ENCODE measurements around the gene CST4. TPM values are rescaled to one million over a fixed set of nuclear protein-coding genes. Genes with fewer than 3 reads are reported as not detected.

Gene CST4
- total RNA-seq, 1 donor from 2014 or later: not detected

- Histone ChIP-seq H4K20me1 (ENCODE audit: low read depth) (peaks cover 11% of the 10 kb centered on the region), H3K36me3 (no peaks in the 10 kb centered on the region), H3K4me2 (no peak overlapping the region), H3K4me1 (peaks cover 6% of the 10 kb centered on the region), H3F3A (ENCODE audit: low read depth) (peaks cover 5% of the 10 kb centered on the region), H2AFZ (replicated peaks) (no peak overlapping the region), H3K9ac (no peak overlapping the region), H3K4me3 (no peak overlapping the region), H3K27ac (no peak overlapping the region), H3K9me3 (ENCODE audit: low read depth) (no peaks in the 10 kb centered on the region), H3K27me3 (peaks cover 14% of the 10 kb centered on the region), H3K79me2 (ENCODE audit: low read depth) (no peaks in the 10 kb centered on the region)
- Mint-ChIP-seq H3K9me3 (no peaks in the 10 kb centered on the region), H3K4me1 (peaks cover 14% of the 10 kb centered on the region), H3K27ac (no peak overlapping the region), H3K27me3 (ENCODE audit: insufficient read depth, low read depth) (peaks cover 6% of the 10 kb centered on the region), H3K36me3 (peaks cover 5% of the 10 kb centered on the region), H3K4me3 (no peak overlapping the region)
- TF ChIP-seq EZH2 (IDR thresholded peaks at IDR 0.05) (no peak), CTCF (IDR thresholded peaks at IDR 0.05) (no peak), EZH2phosphoT487 (IDR thresholded peaks at IDR 0.05) (no peak)
- no peak for DNase-seq (ENCODE audit: low spot score)
Observed at GRCh38 chr20:23638309-23638708, 50.5 kb downstream of the CST4 start.

- Histone ChIP-seq H4K20me1 (ENCODE audit: low read depth) (peaks cover 11% of the 10 kb centered on the region), H3F3A (ENCODE audit: low read depth) (peaks cover 5% of the 10 kb centered on the region), H3K9ac (peak within 1 kb of the TSS; percentile 21), H3K27me3 (peaks cover 14% of the 10 kb centered on the region), H3K4me2 (peak within 1 kb of the TSS; percentile 97), H3K4me3 (peak within 1 kb of the TSS; percentile 80), H3K79me2 (ENCODE audit: low read depth) (no peaks in the 10 kb centered on the region), H3K9me3 (ENCODE audit: low read depth) (no peaks in the 10 kb centered on the region), H2AFZ (replicated peaks) (peak within 1 kb of the TSS; percentile 74), H3K27ac (no peak within 1 kb of the TSS), H3K36me3 (no peaks in the 10 kb centered on the region), H3K4me1 (peaks cover 6% of the 10 kb centered on the region)
- Mint-ChIP-seq H3K27me3 (ENCODE audit: insufficient read depth, low read depth) (peaks cover 6% of the 10 kb centered on the region), H3K36me3 (peaks cover 6% of the 10 kb centered on the region), H3K4me1 (peaks cover 14% of the 10 kb centered on the region), H3K4me3 (peak within 1 kb of the TSS; percentile 94), H3K9me3 (no peaks in the 10 kb centered on the region), H3K27ac (peak within 1 kb of the TSS; percentile 82)
- peak; percentile 85 for DNase-seq (ENCODE audit: low spot score)
- no peak for TF ChIP-seq EZH2phosphoT487 (IDR thresholded peaks at IDR 0.05)
- no peak for TF ChIP-seq EZH2 (IDR thresholded peaks at IDR 0.05)
- no peak for TF ChIP-seq CTCF (IDR thresholded peaks at IDR 0.05)
Observed at GRCh38 chr20:23637282-23638221, 51.3 kb downstream of the CST4 start, which contains the start of gene CST3. Gene CST3 (minus strand): TSS chr20:23637955. CDS start chr20:23637862, 93 bp downstream.

GRCh38 chr20:23636908-23637281 is 51.9 kb downstream of the CST4 start:
- peaks cover 5% of the 10 kb centered on the region for H3F3A ChIP-seq (ENCODE audit: low read depth)
- peaks cover 11% of the 10 kb centered on the region for H4K20me1 ChIP-seq (ENCODE audit: low read depth)
- peaks cover 6% of the 10 kb centered on the region for H3K36me3 Mint-ChIP-seq
- H3K27me3 Mint-ChIP-seq (ENCODE audit: insufficient read depth, low read depth): peaks cover 6% of the 10 kb centered on the region
- peaks cover 14% of the 10 kb centered on the region for H3K27me3 ChIP-seq
- no peaks in the 10 kb centered on the region for H3K36me3 ChIP-seq
- no peaks in the 10 kb centered on the region for H3K9me3 ChIP-seq (ENCODE audit: low read depth)
- H3K27ac Mint-ChIP-seq: peak overlapping the region; percentile 82
- peak overlapping the region; percentile 97 for H3K4me2 ChIP-seq
- no peak overlapping the region for H3K27ac ChIP-seq
- no peaks in the 10 kb centered on the region for H3K79me2 ChIP-seq (ENCODE audit: low read depth)
- peak overlapping the region; percentile 74 for H2AFZ ChIP-seq (replicated peaks)
- H3K4me3 Mint-ChIP-seq: peak overlapping the region; percentile 94
- no peaks in the 10 kb centered on the region for H3K9me3 Mint-ChIP-seq
- H3K4me1 ChIP-seq: peaks cover 6% of the 10 kb centered on the region
- no peak for TF ChIP-seq EZH2 (IDR thresholded peaks at IDR 0.05)
- peaks cover 14% of the 10 kb centered on the region for H3K4me1 Mint-ChIP-seq
- peak overlapping the region; percentile 80 for H3K4me3 ChIP-seq
- no peak for DNase-seq (ENCODE audit: low spot score)
- no peak overlapping the region for H3K9ac ChIP-seq

Measured in neural progenitor cell (in vitro differentiated cells).